Adrenal gland (tissue), 12 donors: ENCODE results near the gene ELL2. TPM values are rescaled to one million over a fixed set of nuclear protein-coding genes. Genes with fewer than 3 reads are reported as not detected.

Experiments used
- DNase-seq, 7 donors: peaks; one replicate each; pipeline ENCODE4 v3.0.0-alpha.2; 2019 to 2020
- H3K27ac ChIP-seq, 5 donors: fragments of 200-600 bp; sonication (generic) in 4 of 5; 1 replicate in 3 of 5; 2 replicates in 2 of 5; pipeline versions ENCODE4 v1.5.1 to v1.8.0; 2016 to 2020; ENCODE audit warnings: mild to moderate bottlenecking in 1 of 5
- H3K27me3 ChIP-seq: fragments of 200-600 bp; 2 replicates; pipeline ENCODE4 v1.8.0; 2021
- H3K36me3 ChIP-seq, 2 donors: fragments of 200-600 bp; replicated peaks in 1 of 2; 1 replicate in 1 of 2; 2 replicates in 1 of 2; pipeline versions ENCODE4 v1.5.1 to v1.8.0; 2018 to 2022
- H3K4me1 ChIP-seq, 2 donors: fragments of 200-600 bp; replicated peaks in 1 of 2; 1 replicate in 1 of 2; 2 replicates in 1 of 2; pipeline versions ENCODE4 v1.5.1 to v1.8.0; 2018 to 2021
- H3K4me3 ChIP-seq, 4 donors: fragments of 200-600 bp; sonication (generic) in 3 of 4; one replicate each; pipeline ENCODE4 v1.5.1; 2016 to 2018
- H3K9me3 ChIP-seq, 3 donors: fragments of 200-600 bp; sonication (generic) in 1 of 3; replicated peaks in 1 of 3; 1 replicate in 2 of 3; 2 replicates in 1 of 3; pipeline versions ENCODE4 v1.5.1 to v1.8.0; 2016 to 2021
- CTCF ChIP-seq, 6 experiments: fragments of 450-650 bp in 4 of 6; fragments of 200-600 bp in 2 of 6; sonication (generic) in 1 of 6; IDR thresholded peaks; 1 replicate in 5 of 6; 2 replicates in 1 of 6; pipeline versions ENCODE4 v1.5.1 to v1.8.0; 2016 to 2021; ENCODE audit warnings: antibody characterized with exemption in 6 of 6, mild to moderate bottlenecking in 2 of 6, moderate library complexity in 1 of 6
- POLR2A ChIP-seq, 2 donors: fragments of 450-650 bp; IDR thresholded peaks; one replicate each; pipeline ENCODE4 v1.6.1; 2017; ENCODE audit warnings: antibody characterized with exemption in 2 of 2, mild to moderate bottlenecking in 2 of 2, moderate library complexity in 1 of 2
- WGBS, 4 donors: extraction: QIAGEN DNeasy Blood & Tissue Kit in 2 of 4; methylation state at CpG; one replicate each; pipeline versions ENCODE4 v1.1.5 to v1.1.7; 2013 to 2017; 5-methylcytosine and 5-hydroxymethylcytosine counted together
- intact Hi-C, 2 donors: fragments of 100-400 bp; cut with DNase I; formaldehyde crosslinking; loops; one replicate each; pipeline versions ENCODE4 v1.14.1 to v1.15.0; 2022 to 2023
- polyA plus RNA-seq, 3 donors: library from polyadenylated mRNA; stranded (reverse); fragments of 200-250 nt in 2 of 3; fragments of 350-450 nt in 1 of 3; fragmentation: Illumina TruSeq in 1 of 3; extraction: RNeasy Lipid Tissue Mini Kit (QIAGEN cat#74804) in 1 of 3; gene quantifications; one replicate each; pipeline ENCODE4 v1.2.3, GENCODE V29; 2013 to 2014
- total RNA-seq, 9 donors: library from RNA; depleted of rRNA in 4 of 9; stranded (reverse); fragments of >200 nt in 4 of 9; fragments of 120-200 nt in 1 of 9; fragmentation: NEBNext Ultra II Directional in 1 of 9; extraction: Animal tissue kit (Norgen Biotek cat#: 25700) in 1 of 9; gene quantifications; one replicate each; pipeline versions ENCODE4 v1.1.0 to v1.2.4, GENCODE V29; 2013 to 2023
- donor health status: healthy with polysubstance abuse.
- donor health status: Bipolar disorder and iron deficiency.
- donor health status: DM: yes; HTN: yes; CAD: no.
- donor health status: DM: no; HTN: no; CAD: no.
- donor health status: DM: no; HTN: no; CAD: no.
- donor health status: DM: yes; HTN: yes; CAD: no.

Gene ELL2
- total and polyA plus RNA-seq, 12 donors, result 3.4 to 27.5 (median 14.5) TPM

GRCh38 chr5:95935553-95936100 is 26.0 kb downstream of the ELL2 start:
- no peaks in the 10 kb centered on the region for H3K27me3 ChIP-seq
- intact Hi-C loops, result no loop called here
- TF ChIP-seq POLR2A (IDR thresholded peaks at IDR 0.05), result no peak
- TF ChIP-seq CTCF (IDR thresholded peaks at IDR 0.05), result no peak
- 94 to 97% (median 95%) methylated on average over 2 of the region's 2 CpGs for WGBS, 4 donors
- H3K27ac ChIP-seq, result no peak overlapping the region
- peaks cover 0 to 11% of the 10 kb centered on the region in 2 donors for H3K4me1 ChIP-seq
- H3K9me3 ChIP-seq, result no peaks in the 10 kb centered on the region
- H3K36me3 ChIP-seq, result no peaks in the 10 kb centered on the region
- no peak overlapping the region for H3K4me3 ChIP-seq
- no peak for DNase-seq

- intact Hi-C loops, result no loop called here
- Histone ChIP-seq H3K36me3 (no peaks in the 10 kb centered on the region), H3K4me1 (peaks cover 0 to 11% of the 10 kb centered on the region in 2 donors), H3K27me3 (no peaks in the 10 kb centered on the region), H3K27ac (no peak overlapping the region), H3K4me3 (no peak overlapping the region), H3K9me3 (no peaks in the 10 kb centered on the region)
- TF ChIP-seq POLR2A (IDR thresholded peaks at IDR 0.05) (no peak), CTCF (IDR thresholded peaks at IDR 0.05) (no peak)
- no peak for DNase-seq
These were observed 27.3 kb downstream of the ELL2 start for GRCh38 chr5:95934207-95934804.

DNA sequence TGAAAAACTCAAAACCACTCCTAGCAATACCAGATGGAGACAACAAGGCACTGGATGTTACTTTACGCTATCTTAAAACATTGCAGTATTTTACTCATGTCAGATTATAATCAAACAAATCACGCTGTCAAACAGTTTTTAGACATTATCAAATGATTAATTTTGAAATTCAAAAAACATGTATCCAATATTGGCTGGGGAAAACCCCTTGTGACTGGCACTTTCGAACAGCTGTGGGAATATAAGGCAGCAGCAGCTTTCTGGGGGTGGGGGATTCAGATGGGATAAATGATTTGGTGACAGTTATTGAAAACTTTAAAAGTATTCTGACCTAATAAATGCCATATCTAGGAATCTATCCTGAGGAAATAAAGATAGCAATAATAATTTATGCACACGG is 28.7 kb downstream of the ELL2 start:
- no peak overlapping the region for H3K4me3 ChIP-seq
- 82 to 92% (median 84%) methylated on average over 4 of the region's 4 CpGs for WGBS, 4 donors
- H3K4me1 ChIP-seq, result peaks cover 0 to 11% of the 10 kb centered on the region in 2 donors

More for the DNA sequence above, 28.7 kb downstream of the ELL2 start:
- no peak for TF ChIP-seq POLR2A (IDR thresholded peaks at IDR 0.05)
- no peak for TF ChIP-seq CTCF (IDR thresholded peaks at IDR 0.05)
- Histone ChIP-seq H3K9me3 (no peaks in the 10 kb centered on the region), H3K27ac (no peak overlapping the region), H3K27me3 (no peaks in the 10 kb centered on the region), H3K36me3 (no peaks in the 10 kb centered on the region)
- intact Hi-C loops, result no loop called here
- no peak for DNase-seq
